LHCN-M2 (cell line): ENCODE measurements around the gene ACTR8. TPM values are rescaled to one million over a fixed set of nuclear protein-coding genes. Genes with fewer than 3 reads are reported as not detected.

Experiments used
- DNase-seq: peaks from one replicate; pipeline ENCODE4 v3.0.0-alpha.2; 2012; ENCODE audit warnings: low read depth
- total RNA-seq: library from RNA; depleted of rRNA; stranded (reverse); fragments of >200 nt; gene quantifications from 2 replicates; pipeline ENCODE4 v1.2.3, GENCODE V29; 2014; rRNA removed

Gene ACTR8
- total RNA-seq, 1 experiment from 2014 or later: 38.5 TPM

DNA sequence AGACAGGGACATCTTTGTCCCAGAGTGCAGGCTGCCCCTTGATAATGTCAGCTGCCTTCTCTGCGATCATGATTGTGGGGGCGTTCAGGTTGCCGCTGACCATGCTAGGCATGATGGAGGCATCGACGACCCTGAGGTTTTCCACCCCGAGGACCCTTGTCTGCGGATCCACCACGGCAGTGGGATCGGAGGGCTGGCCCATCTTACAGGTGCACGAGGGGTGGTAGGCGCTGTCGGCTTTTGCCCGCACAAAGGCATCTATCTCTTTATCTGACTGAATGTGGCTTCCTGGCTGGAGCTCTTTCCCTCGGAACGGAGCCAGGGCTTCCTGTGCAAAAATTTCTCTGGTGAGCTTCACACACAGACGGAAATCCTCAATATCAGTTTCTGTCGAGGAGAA, 64.1 kb downstream of the ACTR8 start:
- DNase-seq: no peak

DNA sequence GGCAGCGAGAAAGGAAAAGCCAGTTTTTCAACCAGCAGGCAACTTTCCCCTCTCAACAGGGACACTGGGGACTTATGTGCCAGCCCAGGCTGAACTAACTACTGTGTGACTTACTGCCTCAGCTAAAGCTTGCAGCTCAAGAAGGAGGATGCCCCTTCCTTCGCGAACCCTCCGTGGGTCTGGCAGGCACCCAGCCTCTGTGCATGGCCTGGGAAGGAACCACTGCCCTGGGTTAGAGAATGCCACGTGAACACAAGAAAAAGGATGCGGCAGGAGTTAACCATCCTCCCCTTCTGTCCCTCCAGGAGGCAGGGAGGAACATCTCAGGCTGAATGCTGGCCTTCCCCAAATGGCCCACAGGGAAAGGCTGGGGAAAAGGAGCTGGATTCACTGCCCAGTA, 64.7 kb downstream of the ACTR8 start:
- DNase-seq: no peak

Other genes with a start within 250 kb of the ACTR8 start
- under 0.01 TPM in 2 replicates for gene CHDH, start 35.7 kb downstream of the ACTR8 start, total RNA-seq
- not detected in 2 replicates for gene IL17RB, start 35.6 kb downstream of the ACTR8 start, total RNA-seq
- gene SELENOK, start 9.7 kb upstream of the ACTR8 start, total RNA-seq: 30.7 and 31.0 TPM in 2 replicates
- gene CACNA2D3, start 240.4 kb upstream of the ACTR8 start, total RNA-seq: under 0.01 and 0.06 TPM in 2 replicates